Heart left ventricle (tissue), 16 donors: ENCODE data around the gene MIA2. TPM values are rescaled to one million over a fixed set of nuclear protein-coding genes. Genes with fewer than 3 reads are reported as not detected.
A peak's percentile ranks its signal among the peaks of the same experiment; 100 is the strongest.

ENCODE experiments used
- ATAC-seq, 4 donors: fragments of 200-7000 bp; cut with Tn5 transposase; one replicate each; pipeline ENCODE4 v1.9.1; 2020 to 2022; ENCODE audit warnings: moderate library complexity in 4 of 4, mild to moderate bottlenecking in 3 of 4, moderate number of reproducible peaks in 1 of 4
- DNase-seq, 5 donors: peaks; one replicate each; pipeline ENCODE4 v3.0.0-alpha.2; 2020
- H3K27ac ChIP-seq, 12 donors: fragments of 200-600 bp; sonication (generic) in 4 of 12; one replicate each; pipeline versions ENCODE4 v1.5.0 to v1.8.0; 2016 to 2022; ENCODE audit warnings: mild to moderate bottlenecking in 2 of 12
- H3K27me3 ChIP-seq, 9 donors: fragments of 200-600 bp; sonication (generic) in 2 of 9; one replicate each; pipeline versions ENCODE4 v1.5.1 to v1.8.0; 2016 to 2022; ENCODE audit warnings: mild to moderate bottlenecking in 3 of 9
- H3K36me3 ChIP-seq, 9 donors: fragments of 200-600 bp; sonication (generic) in 2 of 9; one replicate each; pipeline versions ENCODE4 v1.5.0 to v1.8.0; 2018 to 2022; ENCODE audit warnings: mild to moderate bottlenecking in 2 of 9
- H3K4me1 ChIP-seq, 12 donors: fragments of 200-600 bp; sonication (generic) in 4 of 12; one replicate each; pipeline versions ENCODE4 v1.5.0 to v1.8.0; 2016 to 2022; ENCODE audit warnings: mild to moderate bottlenecking in 3 of 12
- H3K4me3 ChIP-seq, 12 donors: fragments of 200-600 bp; sonication (generic) in 4 of 12; one replicate each; pipeline versions ENCODE4 v1.5.0 to v1.8.0; 2017 to 2022; ENCODE audit warnings: mild to moderate bottlenecking in 9 of 12, moderate library complexity in 4 of 12
- H3K9me3 ChIP-seq, 12 donors: fragments of 200-600 bp; sonication (generic) in 4 of 12; one replicate each; pipeline versions ENCODE4 v1.5.0 to v1.8.0; 2016 to 2022; ENCODE audit warnings: mild to moderate bottlenecking in 1 of 12
- CTCF ChIP-seq, 12 donors: fragments of 200-600 bp; sonication (generic) in 4 of 12; IDR thresholded peaks; one replicate each; pipeline versions ENCODE4 v1.5.0 to v1.8.0; 2018 to 2022; ENCODE audit warnings: antibody characterized with exemption in 12 of 12, mild to moderate bottlenecking in 5 of 12
- POLR2A ChIP-seq, 2 donors: fragments of 450-650 bp; IDR thresholded peaks; one replicate each; pipeline ENCODE4 v1.6.1; 2017; ENCODE audit warnings: antibody characterized with exemption in 2 of 2, mild to moderate bottlenecking in 2 of 2, moderate library complexity in 2 of 2
- WGBS, 4 donors: extraction: QIAGEN DNeasy Blood & Tissue Kit in 2 of 4; methylation state at CpG; one replicate each; pipeline versions ENCODE4 v1.1.5 to v1.1.7; 2013 to 2018; 5-methylcytosine and 5-hydroxymethylcytosine counted together
- intact Hi-C, 10 donors: fragments of 100-400 bp; cut with DNase I; formaldehyde crosslinking; loops; one replicate each; pipeline versions ENCODE4 v1.11.1 to v1.14.2; 2022
- polyA plus RNA-seq, 2 donors: library from polyadenylated mRNA; stranded (reverse); fragments of 200-250 nt; gene quantifications; one replicate each; pipeline ENCODE4 v1.2.3, GENCODE V29; 2013
- total RNA-seq, 9 donors: library from RNA; depleted of rRNA in 2 of 9; stranded (reverse); fragments of >200 nt in 2 of 9; fragmentation: NEBNext Ultra II Directional in 3 of 9; extraction: Animal tissue kit (Norgen Biotek cat#: 25700) in 3 of 9; gene quantifications; one replicate each; pipeline versions ENCODE4 v1.1.0 to v1.2.4, GENCODE V29; 2016 to 2023
- donor health status: ischemic (EF 13 %, LVEDD 7.1; RV severe dilation, severe dysfunction).
- donor health status: healthy with polysubstance abuse.
- donor health status: DM: no; HTN: yes; CAD: no.
- donor health status: DM: no; HTN: no; CAD: no.
- donor health status: ischemic (EF 25% LVEDD 6.9; RV normal size, moderate dysfunction).
- donor health status: ischemic (EF 25% LVEDD 5.7; RV mildly dilated, moderate dysfunction).
- donor health status: healthy.
- donor health status: DM: yes; HTN: yes; CAD: no.
- donor health status: ischemic (EF 35%, LVEDD 5.7; RV mildly dilated, moderate dysfunction).
- donor health status: nonischemic (EF 11% LVEDD 7.7; RV severe dilation, severe dysfunction).
- donor health status: DM: yes; HTN: yes; CAD: no.
- donor health status: PGD.
- donor health status: ischemic (EF 29% LVEDD 5.4; RV normal size, mild dysfunction).
- donor health status: nonischemic (EF 23%, LVEDD 6.1; RV moderate dilation, normal function).

The MIA2 gene
- total and polyA plus RNA-seq, 11 donors: 9.3 to 31.8 (median 19.8) TPM

DNA sequence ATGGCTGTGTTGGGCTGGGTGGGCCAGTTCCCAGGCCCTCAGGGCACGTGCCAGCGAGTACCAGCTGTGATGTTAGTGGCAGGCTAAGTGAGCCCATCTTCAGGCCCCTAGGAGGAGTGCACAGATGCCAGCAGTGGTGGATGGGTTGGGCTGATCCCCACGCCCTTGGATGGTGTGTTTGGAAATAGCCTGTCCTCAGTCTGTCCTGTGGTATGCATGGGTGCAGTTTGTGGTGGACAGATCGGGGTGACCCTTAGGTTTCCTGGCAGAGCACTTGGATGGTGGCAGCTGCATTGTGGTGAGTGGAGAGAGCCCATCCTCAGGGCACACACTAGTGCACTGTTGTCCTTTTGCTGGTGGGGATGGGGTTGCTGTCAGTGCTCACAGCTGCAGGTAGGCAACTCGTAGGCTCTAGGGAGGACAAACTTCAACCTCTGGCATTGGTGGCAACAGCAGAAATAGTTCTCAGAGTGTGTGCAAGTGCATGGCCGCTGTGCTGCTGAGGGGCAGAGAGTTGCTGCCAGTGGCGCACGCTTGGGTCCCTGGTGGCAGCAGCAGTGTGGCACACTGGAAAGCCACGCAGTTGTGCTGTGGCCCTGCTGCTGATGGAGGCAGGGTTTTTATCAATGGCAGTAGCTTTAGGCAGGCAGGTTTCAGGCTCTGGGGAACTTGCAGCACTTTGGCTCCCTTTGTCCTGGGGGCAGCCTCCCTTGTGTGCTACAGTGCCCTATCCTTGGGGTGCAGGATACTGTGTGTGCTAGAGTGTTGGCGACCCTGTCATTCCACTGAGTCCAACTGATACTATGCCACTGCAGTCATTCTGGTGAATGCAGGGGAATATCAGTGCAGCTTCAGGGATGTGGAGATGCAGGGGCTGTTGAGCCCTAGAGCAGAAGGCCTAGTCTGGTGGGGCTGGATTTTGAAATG lies 133.0 kb downstream of the MIA2 start:
- intact Hi-C loops: loop anchor here in 5 of 10 donors (5.0 to 10.0 kb wide), 3 partner anchors 254 to 262 kb away; partner anchors contain the start of genes SEC23A (in 3 of the 5) and GEMIN2 (in 1 of the 5)
- DNase-seq (no peak), ATAC-seq (peak in 3 of 4 donors; percentile 17 to 55 (median 21))
- WGBS, 4 donors: 88 to 96% (median 92%) methylated on average over 5 to 10 of the region's 10 CpGs
- no peak overlapping the region for H3K27ac ChIP-seq
- H3K27me3 ChIP-seq: no peaks in the 10 kb centered on the region
- no peak overlapping the region for H3K4me3 ChIP-seq
- no peak for TF ChIP-seq POLR2A (IDR thresholded peaks at IDR 0.05)
- TF ChIP-seq CTCF (IDR thresholded peaks at IDR 0.05): no peak
- peaks cover 0 to 24% (median 10%) of the 10 kb centered on the region in 9 donors for H3K36me3 ChIP-seq
- peaks cover 0 to 31% (median 17%) of the 10 kb centered on the region in 12 donors for H3K9me3 ChIP-seq
- peaks cover 0 to 18% (median 0%) of the 10 kb centered on the region in 12 donors for H3K4me1 ChIP-seq

DNA sequence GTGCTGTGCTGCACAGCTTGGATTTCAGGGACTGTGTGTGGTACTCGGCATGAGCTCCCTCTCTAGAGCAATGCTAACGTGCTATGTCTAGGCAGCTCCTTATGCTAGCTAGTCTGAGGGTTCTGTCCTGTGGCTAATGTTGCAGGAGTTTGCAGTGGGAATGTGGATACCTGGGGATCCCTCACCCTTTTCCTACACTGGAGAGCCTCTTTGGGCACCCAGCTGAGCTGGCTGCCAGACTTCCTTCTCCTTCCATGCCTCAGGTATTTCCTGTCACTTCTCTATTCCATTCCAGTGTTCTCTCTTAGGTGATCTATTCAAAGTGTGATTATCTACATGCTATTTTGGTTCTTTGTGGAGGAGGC lies 133.7 kb downstream of the MIA2 start:
- Histone ChIP-seq H3K27ac (no peak overlapping the region), H3K9me3 (peaks cover 0 to 31% (median 17%) of the 10 kb centered on the region in 12 donors), H3K36me3 (peaks cover 0 to 22% (median 10%) of the 10 kb centered on the region in 9 donors), H3K4me1 (peaks cover 0 to 18% (median 0%) of the 10 kb centered on the region in 12 donors), H3K4me3 (no peak overlapping the region), H3K27me3 (no peaks in the 10 kb centered on the region)
- intact Hi-C loops: loop anchor here in 5 of 10 donors (5.0 to 10.0 kb wide), 3 partner anchors 255 to 263 kb away; partner anchors contain the start of genes SEC23A (in 3 of the 5) and GEMIN2 (in 1 of the 5)
- TF ChIP-seq CTCF (IDR thresholded peaks at IDR 0.05) (no peak), POLR2A (IDR thresholded peaks at IDR 0.05) (no peak)
- ATAC-seq (peak in 3 of 4 donors; percentile 32 to 53 (median 48)), DNase-seq (no peak)
- 58 to 88% (median 71%) methylated on average over 1 to 2 of the region's 2 CpGs for WGBS, 4 donors

GRCh38 chr14:39368261-39368959 lies 134.7 kb downstream of the MIA2 start:
- ATAC-seq (peak; percentile 70 to 84 (median 80)), DNase-seq (peak in 4 of 5 donors; percentile 26 to 50 (median 38))
- intact Hi-C loops: loop anchor here in 5 of 10 donors (5.0 to 10.0 kb wide), 3 partner anchors 256 to 264 kb away; partner anchors contain the start of genes SEC23A (in 3 of the 5) and GEMIN2 (in 1 of the 5)
- H3K9me3 ChIP-seq: peaks cover 0 to 24% (median 16%) of the 10 kb centered on the region in 12 donors
- no peak overlapping the region for H3K27ac ChIP-seq
- H3K4me3 ChIP-seq: no peak overlapping the region
- no peaks in the 10 kb centered on the region for H3K27me3 ChIP-seq
- H3K36me3 ChIP-seq: peaks cover 0 to 18% (median 10%) of the 10 kb centered on the region in 9 donors
- TF ChIP-seq CTCF (IDR thresholded peaks at IDR 0.05): peak in 11 of 12 donors; percentile 5 to 67 (median 50)
- no peak for TF ChIP-seq POLR2A (IDR thresholded peaks at IDR 0.05)
- peaks cover 0 to 18% (median 0%) of the 10 kb centered on the region in 12 donors for H3K4me1 ChIP-seq
- WGBS, 4 donors: 48 to 57% (median 53%) methylated on average over 4 of the region's 4 CpGs
